Calu3 (cell line): ENCODE results near the gene ANXA4. TPM values are rescaled to one million over a fixed set of nuclear protein-coding genes. Genes with fewer than 3 reads are reported as not detected.
"Not testable (repeated sequence)": the region's sequence is repeated elsewhere in the genome, so short reads cannot be mapped to it uniquely, and the experiment has no call there.

Experiments
- BruUV-seq: library from RNA; stranded (reverse); fragments of 400-500 nt; replicated peaks from 2 replicates; lab custom pipeline; 2021; lab: Mats Ljungman, UMichigan
- CTCF ChIA-PET: fragments of 300-600 bp; sonication (Branson Sonifier 250); formaldehyde crosslinking; loops from one replicate; lab custom pipeline; 2022; ENCODE audit warnings: antibody characterized with exemption; lab: Charles Lee
- DNase-seq: peaks from one replicate; pipeline ENCODE4 v3.0.0; 2022
- H3K27ac Mint-ChIP-seq: one replicate; pipeline ENCODE4 v1.8.0; 2022; ENCODE audit warnings: mixed read lengths; ENCODE audit not compliant: unreplicated experiment
- H3K27me3 Mint-ChIP-seq: one replicate; pipeline ENCODE4 v1.8.0; 2022; ENCODE audit warnings: mixed read lengths; ENCODE audit not compliant: unreplicated experiment
- H3K36me3 Mint-ChIP-seq: one replicate; pipeline ENCODE4 v1.8.0; 2022; ENCODE audit warnings: mild to moderate bottlenecking, moderate library complexity, mixed read lengths; ENCODE audit not compliant: insufficient read depth, unreplicated experiment
- H3K4me1 Mint-ChIP-seq: one replicate; pipeline ENCODE4 v1.8.0; 2022; ENCODE audit warnings: mild to moderate bottlenecking, low read depth, mixed read lengths; ENCODE audit not compliant: unreplicated experiment
- H3K4me3 Mint-ChIP-seq: one replicate; pipeline ENCODE4 v1.8.0; 2022; ENCODE audit warnings: mild to moderate bottlenecking, low read depth, moderate library complexity, mixed read lengths; ENCODE audit not compliant: unreplicated experiment
- H3K9me3 Mint-ChIP-seq: one replicate; pipeline ENCODE4 v1.8.0; 2022; ENCODE audit warnings: low read depth, mixed read lengths; ENCODE audit not compliant: unreplicated experiment
- CTCF ChIP-seq: fragments of 200-600 bp; IDR thresholded peaks from one replicate; pipeline ENCODE4 v1.8.0; 2022; ENCODE audit warnings: antibody characterized with exemption; ENCODE audit not compliant: unreplicated experiment
- intact Hi-C: fragments of 100-400 bp; cut with micrococcal nuclease; formaldehyde crosslinking; loops from one replicate; pipeline ENCODE4 v1.10.0; 2022; ENCODE audit not compliant: unreplicated experiment
- total RNA-seq: library from RNA; stranded (reverse); gene quantifications from 2 replicates; pipeline ENCODE4 v1.2.3, GENCODE V29; 2022

Gene ANXA4
- total RNA-seq, 1 experiment from 2014 or later = 1,439 TPM

GRCh38 chr2:69714024-69714423, 27.9 kb upstream of the ANXA4 start:
- H3K4me3 Mint-ChIP-seq = no peak overlapping the region
- H3K9me3 Mint-ChIP-seq = no peaks in the 10 kb centered on the region
- no peak for DNase-seq
- BruUV-seq = no TSS peak
- TF ChIP-seq CTCF = no peak
- intact Hi-C loops = loop anchor here (1.0 to 5.0 kb wide), 2 partner anchors 72 to 155 kb away; partner anchors contain the start of gene AAK1
- no peaks in the 10 kb centered on the region for H3K36me3 Mint-ChIP-seq
- H3K27ac Mint-ChIP-seq = no peak overlapping the region
- CTCF ChIA-PET = interaction anchor here (0.6 to 0.8 kb wide), 2 partner anchors 154 to 839 kb away, joined by 3 read pairs; no protein-coding TSS in a partner anchor
- H3K27me3 Mint-ChIP-seq = peaks cover 13% of the 10 kb centered on the region
- H3K4me1 Mint-ChIP-seq = no peaks in the 10 kb centered on the region

GRCh38 chr2:69714539-69715220, 27.3 kb upstream of the ANXA4 start:
- TF ChIP-seq CTCF = peak; percentile 88
- not testable (repeated sequence) for H3K27ac Mint-ChIP-seq, H3K4me3 Mint-ChIP-seq, H3K4me1 Mint-ChIP-seq, H3K9me3 Mint-ChIP-seq, H3K36me3 Mint-ChIP-seq, BruUV-seq
- intact Hi-C loops = loop anchor here (1.0 to 5.0 kb wide), 2 partner anchors 72 to 155 kb away; partner anchors contain the start of gene AAK1
- CTCF ChIA-PET = interaction anchor here (0.8 kb wide), 1 partner anchor 155 kb away, joined by 3 read pairs; no protein-coding TSS in a partner anchor
- DNase-seq = peak; percentile 91
- H3K27me3 Mint-ChIP-seq = peaks cover 13% of the 10 kb centered on the region

GRCh38 chr2:69715964-69716363, 26.0 kb upstream of the ANXA4 start:
- CTCF ChIA-PET = interaction anchor here (1.0 kb wide), 1 partner anchor 194 kb away, joined by 3 read pairs; no protein-coding TSS in a partner anchor
- peaks cover 13% of the 10 kb centered on the region for H3K27me3 Mint-ChIP-seq
- H3K4me1 Mint-ChIP-seq = peaks cover 8% of the 10 kb centered on the region
- no peaks in the 10 kb centered on the region for H3K36me3 Mint-ChIP-seq
- BruUV-seq = no TSS peak
- no peak for TF ChIP-seq CTCF
- no peaks in the 10 kb centered on the region for H3K9me3 Mint-ChIP-seq
- H3K27ac Mint-ChIP-seq = no peak overlapping the region
- no peak for DNase-seq
- intact Hi-C loops = no loop called here
- no peak overlapping the region for H3K4me3 Mint-ChIP-seq

GRCh38 chr2:69716555-69717120, 25.3 kb upstream of the ANXA4 start:
- no TSS peak for BruUV-seq
- Mint-ChIP-seq H3K4me3 (no peak overlapping the region), H3K36me3 (no peaks in the 10 kb centered on the region), H3K27ac (no peak overlapping the region), H3K4me1 (peaks cover 8% of the 10 kb centered on the region), H3K27me3 (peaks cover 13% of the 10 kb centered on the region), H3K9me3 (no peaks in the 10 kb centered on the region)
- CTCF ChIA-PET = interaction anchor here (1.0 kb wide), 1 partner anchor 194 kb away, joined by 3 read pairs; no protein-coding TSS in a partner anchor
- intact Hi-C loops = no loop called here
- no peak for DNase-seq
- no peak for TF ChIP-seq CTCF
